WERI-Rb-1 (cell line): ENCODE results near the gene NSD2.
"Not testable (repeated sequence)": the region's sequence is repeated elsewhere in the genome, so short reads cannot be mapped to it uniquely, and the experiment has no call there.

Experiments
- DNase-seq: peaks from one replicate; pipeline ENCODE4 v3.0.0-alpha.2; 2020
- H3K27ac ChIP-seq: fragments of 250-450 bp; sonication (Bioruptor Pico); 2 replicates; pipeline ENCODE4 v1.5.1; 2020; ENCODE audit warnings: mild to moderate bottlenecking, moderate library complexity
- H3K27me3 ChIP-seq: fragments of 250-450 bp; sonication (Bioruptor Pico); 2 replicates; pipeline ENCODE4 v1.5.1; 2021; ENCODE audit warnings: mild to moderate bottlenecking, low read depth, moderate library complexity; ENCODE audit not compliant: insufficient read depth, severe bottlenecking
- H3K36me3 ChIP-seq: fragments of 250-450 bp; sonication (Bioruptor Pico); 2 replicates; pipeline ENCODE4 v1.5.1; 2020; ENCODE audit warnings: mild to moderate bottlenecking, moderate library complexity
- H3K4me3 ChIP-seq: 2 replicates; pipeline ENCODE4 v1.5.1; 2011; ENCODE audit warnings: low read depth, mild to moderate bottlenecking, control low read depth, low read length
- H3K9me3 ChIP-seq: fragments of 250-450 bp; sonication (Bioruptor Pico); 2 replicates; pipeline ENCODE4 v1.5.1; 2021; ENCODE audit warnings: mild to moderate bottlenecking, moderate library complexity; ENCODE audit not compliant: severe bottlenecking
- TF ChIP-seq, protein P1 (sequence below): IDR thresholded peaks from 2 replicates; pipeline ENCODE4 v1.5.1; 2011; ENCODE audit warnings: low read depth, mild to moderate bottlenecking, control low read depth, inconsistent platforms, low read length

NSD2 gene

GRCh38 chr4:1832690-1833089, 38.5 kb upstream of the NSD2 start:
- TF ChIP-seq, protein P1, sequence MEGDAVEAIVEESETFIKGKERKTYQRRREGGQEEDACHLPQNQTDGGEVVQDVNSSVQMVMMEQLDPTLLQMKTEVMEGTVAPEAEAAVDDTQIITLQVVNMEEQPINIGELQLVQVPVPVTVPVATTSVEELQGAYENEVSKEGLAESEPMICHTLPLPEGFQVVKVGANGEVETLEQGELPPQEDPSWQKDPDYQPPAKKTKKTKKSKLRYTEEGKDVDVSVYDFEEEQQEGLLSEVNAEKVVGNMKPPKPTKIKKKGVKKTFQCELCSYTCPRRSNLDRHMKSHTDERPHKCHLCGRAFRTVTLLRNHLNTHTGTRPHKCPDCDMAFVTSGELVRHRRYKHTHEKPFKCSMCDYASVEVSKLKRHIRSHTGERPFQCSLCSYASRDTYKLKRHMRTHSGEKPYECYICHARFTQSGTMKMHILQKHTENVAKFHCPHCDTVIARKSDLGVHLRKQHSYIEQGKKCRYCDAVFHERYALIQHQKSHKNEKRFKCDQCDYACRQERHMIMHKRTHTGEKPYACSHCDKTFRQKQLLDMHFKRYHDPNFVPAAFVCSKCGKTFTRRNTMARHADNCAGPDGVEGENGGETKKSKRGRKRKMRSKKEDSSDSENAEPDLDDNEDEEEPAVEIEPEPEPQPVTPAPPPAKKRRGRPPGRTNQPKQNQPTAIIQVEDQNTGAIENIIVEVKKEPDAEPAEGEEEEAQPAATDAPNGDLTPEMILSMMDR = no peak
- Histone ChIP-seq H3K36me3 (peaks cover 75% of the 10 kb centered on the region), H3K4me3 (no peak overlapping the region), H3K9me3 (no peaks in the 10 kb centered on the region), H3K27me3 (no peaks in the 10 kb centered on the region), H3K27ac (no peak overlapping the region)
- DNase-seq = no peak

DNA sequence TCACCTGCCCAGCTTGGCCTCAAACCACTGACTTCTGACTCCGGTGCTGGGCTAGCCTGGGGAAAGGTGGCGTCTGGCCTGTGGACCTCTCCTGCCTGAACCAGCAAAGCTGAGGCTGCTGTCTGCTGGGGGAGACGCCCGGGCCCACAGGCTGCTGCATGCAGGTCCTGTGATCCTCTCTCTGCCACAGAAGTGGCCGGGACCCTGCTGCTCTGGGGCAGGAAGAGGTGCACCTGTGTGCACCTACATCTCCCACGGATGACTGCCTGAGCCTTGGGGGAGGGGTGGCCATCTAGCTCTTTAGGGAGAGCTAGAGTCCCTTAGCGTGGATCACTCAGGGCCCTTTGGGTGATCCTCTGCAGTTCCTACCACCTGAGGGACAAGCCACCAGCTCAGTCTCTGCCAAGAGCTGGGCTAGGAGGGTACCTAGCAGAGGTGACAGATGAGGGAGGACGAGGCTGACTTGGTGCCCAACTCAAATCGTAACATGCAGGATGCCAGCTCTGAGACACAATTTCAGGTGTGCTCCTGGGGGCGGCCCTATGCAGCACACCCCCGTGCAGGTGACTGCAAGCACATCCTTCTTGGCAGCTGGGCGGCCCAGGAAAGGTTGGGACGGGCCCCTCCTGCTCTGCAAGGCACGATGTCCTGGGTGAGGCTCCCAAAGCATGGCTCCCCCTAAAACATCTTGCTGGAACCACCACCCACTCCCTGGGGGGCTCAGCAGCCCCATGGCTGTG, 37.7 kb upstream of the NSD2 start:
- Histone ChIP-seq H3K9me3 (no peaks in the 10 kb centered on the region), H3K27ac (no peak overlapping the region), H3K36me3 (peaks cover 83% of the 10 kb centered on the region), H3K4me3 (no peak overlapping the region), H3K27me3 (no peaks in the 10 kb centered on the region)
- no peak for DNase-seq
- TF ChIP-seq, protein P1 = no peak

- H3K36me3 ChIP-seq = peaks cover 90% of the 10 kb centered on the region
- no peaks in the 10 kb centered on the region for H3K27me3 ChIP-seq
- no peak overlapping the region for H3K4me3 ChIP-seq
- TF ChIP-seq, protein P1 = no peak
- no peaks in the 10 kb centered on the region for H3K9me3 ChIP-seq
- H3K27ac ChIP-seq = no peak overlapping the region
- no peak for DNase-seq
Measured at GRCh38 chr4:1834047-1834775, 37.0 kb upstream of the NSD2 start.

GRCh38 chr4:1835836-1836235, 35.4 kb upstream of the NSD2 start:
- not testable (repeated sequence) for DNase-seq, H3K4me3 ChIP-seq, H3K27ac ChIP-seq, H3K27me3 ChIP-seq, H3K9me3 ChIP-seq
- H3K36me3 ChIP-seq = peaks cover 91% of the 10 kb centered on the region

- no peaks in the 10 kb centered on the region for H3K9me3 ChIP-seq
- peaks cover 91% of the 10 kb centered on the region for H3K36me3 ChIP-seq
- no peak overlapping the region for H3K4me3 ChIP-seq
- no peaks in the 10 kb centered on the region for H3K27me3 ChIP-seq
- TF ChIP-seq, protein P1 = no peak
- no peak overlapping the region for H3K27ac ChIP-seq
- DNase-seq = no peak
Measured at GRCh38 chr4:1836650-1837049, 34.5 kb upstream of the NSD2 start.

DNA sequence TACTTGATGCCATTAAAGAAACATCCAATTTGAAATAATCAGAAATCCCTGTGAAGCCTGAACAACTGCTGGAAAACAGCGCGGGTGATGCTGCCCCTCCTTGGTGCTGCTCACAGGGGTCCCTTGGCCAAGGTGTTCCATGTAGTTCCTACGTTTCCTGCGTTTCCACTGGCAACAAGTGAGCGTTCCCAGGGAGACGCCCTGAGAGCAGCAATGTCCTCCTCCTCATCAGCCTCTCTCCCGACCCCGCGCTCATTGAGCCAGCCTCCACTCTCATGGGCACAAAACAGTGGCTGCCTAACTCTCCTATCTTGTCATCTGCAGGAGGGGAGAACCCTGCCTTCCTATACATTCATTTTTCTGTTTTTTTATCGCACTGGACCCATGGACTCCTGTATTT, 34.1 kb upstream of the NSD2 start:
- no peak overlapping the region for H3K4me3 ChIP-seq
- H3K9me3 ChIP-seq = no peaks in the 10 kb centered on the region
- peaks cover 90% of the 10 kb centered on the region for H3K36me3 ChIP-seq
- TF ChIP-seq, protein P1 = no peak
- DNase-seq = no peak
- H3K27me3 ChIP-seq = no peaks in the 10 kb centered on the region
- H3K27ac ChIP-seq = no peak overlapping the region
